OCI-LY1 (cell line): ENCODE data around the gene CNOT6L.
"Not testable (repeated sequence)": the region's sequence is repeated elsewhere in the genome, so short reads cannot be mapped to it uniquely, and the experiment has no call there.

Source experiments
- H2AFZ ChIP-seq: fragments of 200-600 bp; sonication (generic), shearing (Covaris generic); 2 replicates; pipeline ENCODE4 v1.6.0; 2014; ENCODE audit warnings: antibody characterized with exemption, mild to moderate bottlenecking, low read length
- H3F3A ChIP-seq: fragments of 200-600 bp; sonication (generic), shearing (Covaris generic); 2 replicates; pipeline ENCODE4 v1.6.0; 2014; ENCODE audit warnings: mild to moderate bottlenecking, antibody characterized with exemption, low read length, moderate library complexity; ENCODE audit not compliant: insufficient read depth
- H3K27ac ChIP-seq: fragments of 200-600 bp; sonication (generic); 2 replicates; pipeline ENCODE4 v1.5.1; 2014; ENCODE audit warnings: low read length, mixed run types, mild to moderate bottlenecking, low read depth; ENCODE audit not compliant: poor library complexity, severe bottlenecking
- H3K27me3 ChIP-seq: fragments of 200-600 bp; sonication (generic); 2 replicates; pipeline ENCODE4 v1.6.0; 2014; ENCODE audit warnings: antibody characterized with exemption, mild to moderate bottlenecking, low read length, moderate library complexity; ENCODE audit not compliant: insufficient read depth
- H3K36me3 ChIP-seq: fragments of 200-600 bp; sonication (generic); 2 replicates; pipeline ENCODE4 v1.6.1; 2014; ENCODE audit warnings: mild to moderate bottlenecking, antibody characterized with exemption, low read length, moderate library complexity, mixed read lengths; ENCODE audit not compliant: insufficient read depth
- H3K4me1 ChIP-seq: fragments of 200-600 bp; sonication (generic); 2 replicates; pipeline ENCODE4 v1.5.1; 2014; ENCODE audit warnings: mild to moderate bottlenecking, low read length, moderate library complexity; ENCODE audit not compliant: insufficient read depth, severe bottlenecking
- H3K4me2 ChIP-seq: fragments of 200-600 bp; sonication (generic), shearing (Covaris generic); 2 replicates; pipeline ENCODE4 v1.6.1; 2014; ENCODE audit warnings: low read length
- H3K4me3 ChIP-seq: fragments of 200-600 bp; sonication (generic); 2 replicates; pipeline ENCODE4 v1.5.1; 2014; ENCODE audit warnings: low read length, low read depth, mild to moderate bottlenecking, mixed read lengths; ENCODE audit not compliant: poor library complexity, severe bottlenecking
- H3K79me2 ChIP-seq: fragments of 200-600 bp; shearing (Covaris generic); 2 replicates; pipeline ENCODE4 v1.6.1; 2016; ENCODE audit warnings: mixed run types, low read length, mixed read lengths; ENCODE audit not compliant: insufficient read depth
- H3K9ac ChIP-seq: fragments of 200-600 bp; sonication (generic), shearing (Covaris generic); 2 replicates; pipeline ENCODE4 v1.6.1; 2014; ENCODE audit warnings: mild to moderate bottlenecking, low read length, mixed read lengths
- H3K9me2 ChIP-seq: fragments of 200-600 bp; sonication (generic), shearing (Covaris generic); 2 replicates; pipeline ENCODE4 v1.6.1; 2014; ENCODE audit warnings: low read depth, mild to moderate bottlenecking, low read length, mixed read lengths
- H3K9me3 ChIP-seq: fragments of 200-600 bp; shearing (Covaris generic); 2 replicates; pipeline ENCODE4 v1.6.1; 2014; ENCODE audit warnings: low read length, mixed read lengths
- H4K20me1 ChIP-seq: fragments of 200-600 bp; sonication (generic), shearing (Covaris generic); 2 replicates; pipeline ENCODE4 v1.6.0; 2016; ENCODE audit warnings: mild to moderate bottlenecking, low read length; ENCODE audit not compliant: insufficient read depth
- EZH2 ChIP-seq: fragments of 200-600 bp; sonication (generic), shearing (Covaris generic); IDR thresholded peaks from 2 replicates; pipeline ENCODE4 v1.8.0; 2017; ENCODE audit warnings: borderline replicate concordance, mixed run types, mild to moderate bottlenecking, antibody characterized with exemption, low read length, moderate library complexity, mixed read lengths
- TF ChIP-seq, protein P1 (sequence below): fragments of 200-600 bp; sonication (generic), shearing (Covaris generic); IDR thresholded peaks from 2 replicates; pipeline ENCODE4 v1.5.1; 2017; ENCODE audit warnings: mild to moderate bottlenecking, antibody characterized with exemption, low read length, moderate library complexity, mixed read lengths

Gene CNOT6L

DNA sequence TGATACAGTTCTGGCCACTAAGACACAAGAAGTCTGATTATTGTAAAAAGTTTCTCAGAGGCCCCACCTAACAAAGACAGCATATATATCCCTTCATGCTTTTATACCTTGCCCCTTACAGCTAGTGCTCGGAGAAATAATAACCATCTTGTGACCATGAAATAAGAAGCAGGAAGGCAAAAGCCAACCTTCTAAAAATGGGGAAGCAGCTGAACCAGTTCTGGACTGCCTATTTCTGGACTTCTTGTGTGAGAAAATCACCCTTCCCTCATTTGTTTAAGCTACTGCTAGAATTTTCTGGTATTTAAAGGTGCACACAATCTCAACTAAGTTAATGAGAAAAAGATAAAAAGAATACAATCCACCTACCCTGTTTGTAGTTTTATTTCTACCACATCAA is 87.5 kb downstream of the CNOT6L start:
- Histone ChIP-seq H3K36me3 (peaks cover 47% of the 10 kb centered on the region), H3K4me2 (no peak overlapping the region), H3K9ac (no peak overlapping the region)

DNA sequence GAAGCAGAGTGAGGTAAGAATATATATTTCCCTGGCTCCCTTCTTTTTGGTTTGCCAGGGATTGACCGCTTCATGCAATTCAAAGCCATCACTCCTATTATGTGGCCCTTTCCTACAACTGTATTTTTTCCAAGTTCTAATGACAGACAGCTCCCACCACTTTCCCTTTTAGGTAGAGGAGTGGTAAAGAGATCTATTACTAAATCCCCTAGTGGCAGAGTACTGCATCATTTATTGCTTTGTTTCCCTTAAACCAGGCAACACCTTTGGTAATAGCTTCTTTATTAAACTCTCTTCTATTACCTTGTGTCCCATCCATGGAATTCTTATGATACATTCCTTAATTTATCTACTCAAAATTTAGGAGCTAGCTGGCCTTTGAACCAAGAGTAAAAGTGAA is 90.7 kb downstream of the CNOT6L start:
- no peak for TF ChIP-seq EZH2
- TF ChIP-seq, protein P1, sequence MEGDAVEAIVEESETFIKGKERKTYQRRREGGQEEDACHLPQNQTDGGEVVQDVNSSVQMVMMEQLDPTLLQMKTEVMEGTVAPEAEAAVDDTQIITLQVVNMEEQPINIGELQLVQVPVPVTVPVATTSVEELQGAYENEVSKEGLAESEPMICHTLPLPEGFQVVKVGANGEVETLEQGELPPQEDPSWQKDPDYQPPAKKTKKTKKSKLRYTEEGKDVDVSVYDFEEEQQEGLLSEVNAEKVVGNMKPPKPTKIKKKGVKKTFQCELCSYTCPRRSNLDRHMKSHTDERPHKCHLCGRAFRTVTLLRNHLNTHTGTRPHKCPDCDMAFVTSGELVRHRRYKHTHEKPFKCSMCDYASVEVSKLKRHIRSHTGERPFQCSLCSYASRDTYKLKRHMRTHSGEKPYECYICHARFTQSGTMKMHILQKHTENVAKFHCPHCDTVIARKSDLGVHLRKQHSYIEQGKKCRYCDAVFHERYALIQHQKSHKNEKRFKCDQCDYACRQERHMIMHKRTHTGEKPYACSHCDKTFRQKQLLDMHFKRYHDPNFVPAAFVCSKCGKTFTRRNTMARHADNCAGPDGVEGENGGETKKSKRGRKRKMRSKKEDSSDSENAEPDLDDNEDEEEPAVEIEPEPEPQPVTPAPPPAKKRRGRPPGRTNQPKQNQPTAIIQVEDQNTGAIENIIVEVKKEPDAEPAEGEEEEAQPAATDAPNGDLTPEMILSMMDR: no peak

More for the DNA sequence above, 87.5 kb downstream of the CNOT6L start:
- Histone ChIP-seq H3K9me2 (no peaks in the 10 kb centered on the region), H3K4me1 (no peaks in the 10 kb centered on the region), H3K27ac (no peak overlapping the region), H4K20me1 (no peaks in the 10 kb centered on the region), H3K4me3 (no peak overlapping the region), H3F3A (no peaks in the 10 kb centered on the region), H3K27me3 (no peaks in the 10 kb centered on the region), H3K79me2 (no peaks in the 10 kb centered on the region), H2AFZ (no peak overlapping the region), H3K9me3 (no peaks in the 10 kb centered on the region)
- TF ChIP-seq, protein P1: no peak
- no peak for TF ChIP-seq EZH2

DNA sequence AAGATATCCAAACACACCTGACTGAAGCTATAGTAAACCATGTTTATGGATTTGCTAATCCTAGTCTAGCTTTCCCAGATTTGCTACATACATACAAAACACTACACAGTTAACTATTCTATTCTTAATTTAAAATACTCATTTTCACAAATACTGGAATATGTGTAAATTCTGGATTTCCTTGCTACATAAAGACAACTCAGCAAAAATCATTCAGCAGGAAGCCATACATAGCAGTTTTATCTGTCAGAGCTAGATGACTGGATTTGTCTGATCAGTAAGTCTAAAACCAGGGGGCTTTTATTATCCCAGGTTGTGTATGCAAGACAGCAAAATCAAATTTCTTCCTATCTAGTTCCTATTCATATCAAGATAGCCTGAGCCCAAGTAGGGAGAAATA is 98.1 kb downstream of the CNOT6L start:
- no peaks in the 10 kb centered on the region for H3K9me3 ChIP-seq
- H3F3A ChIP-seq: no peaks in the 10 kb centered on the region
- H3K4me3 ChIP-seq: no peak overlapping the region
- no peaks in the 10 kb centered on the region for H3K79me2 ChIP-seq
- no peak overlapping the region for H2AFZ ChIP-seq
- peaks cover 53% of the 10 kb centered on the region for H3K36me3 ChIP-seq
- H3K4me2 ChIP-seq: no peak overlapping the region
- no peaks in the 10 kb centered on the region for H3K4me1 ChIP-seq
- H3K9ac ChIP-seq: no peak overlapping the region
- no peaks in the 10 kb centered on the region for H3K27me3 ChIP-seq
- H4K20me1 ChIP-seq: no peaks in the 10 kb centered on the region
- no peak for TF ChIP-seq EZH2
- TF ChIP-seq, protein P1: no peak
- H3K9me2 ChIP-seq: no peaks in the 10 kb centered on the region
- H3K27ac ChIP-seq: no peak overlapping the region

More for the DNA sequence above, 90.7 kb downstream of the CNOT6L start:
- H3K4me1 ChIP-seq: no peaks in the 10 kb centered on the region
- H3K9me2 ChIP-seq: no peaks in the 10 kb centered on the region
- no peak overlapping the region for H3K4me3 ChIP-seq
- no peak overlapping the region for H3K9ac ChIP-seq
- no peak overlapping the region for H3K27ac ChIP-seq
- no peak overlapping the region for H2AFZ ChIP-seq
- H3K9me3 ChIP-seq: no peaks in the 10 kb centered on the region
- H3K79me2 ChIP-seq: no peaks in the 10 kb centered on the region
- no peak overlapping the region for H3K4me2 ChIP-seq
- H3K36me3 ChIP-seq: peaks cover 74% of the 10 kb centered on the region
- H3K27me3 ChIP-seq: no peaks in the 10 kb centered on the region
- no peaks in the 10 kb centered on the region for H4K20me1 ChIP-seq
- no peaks in the 10 kb centered on the region for H3F3A ChIP-seq

DNA sequence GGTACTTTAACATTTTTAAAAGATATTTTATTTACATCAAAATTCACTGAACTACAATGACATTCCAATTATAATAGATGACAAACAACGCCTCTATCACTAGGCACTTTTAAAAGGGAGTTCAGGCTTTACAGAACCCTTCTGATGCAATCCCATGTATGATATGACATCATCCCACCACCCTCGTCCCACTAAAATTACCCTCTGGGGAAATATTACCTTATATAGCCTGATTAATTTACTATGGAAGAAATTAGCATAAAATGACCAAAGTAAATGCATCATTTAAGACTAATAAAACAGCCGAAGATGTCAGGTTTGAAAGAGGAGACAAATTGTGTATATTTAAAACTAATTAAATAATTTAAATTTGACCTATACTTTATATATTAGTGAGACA is 100.7 kb downstream of the CNOT6L start:
- not testable (repeated sequence) for H3K9me3 ChIP-seq, H3K27me3 ChIP-seq, H3K9me2 ChIP-seq, H3K4me2 ChIP-seq, H3K4me1 ChIP-seq, H3K79me2 ChIP-seq, H2AFZ ChIP-seq, H3F3A ChIP-seq, H3K27ac ChIP-seq, H3K9ac ChIP-seq, H3K4me3 ChIP-seq, H4K20me1 ChIP-seq
- peaks cover 33% of the 10 kb centered on the region for H3K36me3 ChIP-seq
